Endothelial cell of umbilical vein (primary cell): ENCODE measurements around the gene WDR7. TPM values are rescaled to one million over a fixed set of nuclear protein-coding genes. Genes with fewer than 3 reads are reported as not detected.

Experiments used
- BruUV-seq: library from RNA; stranded (reverse); fragments of 400-500 nt; replicated peaks from 2 replicates; lab custom pipeline; 2021; lab: Mats Ljungman, UMichigan
- CTCF ChIA-PET: fragments of 300-600, 350-600 bp; sonication (Branson Sonifier 250); formaldehyde crosslinking; loops from one replicate; lab custom pipeline; 2021; ENCODE audit warnings: antibody characterized with exemption, inconsistent platforms; lab: Charles Lee
- POLR2A ChIA-PET: fragments of 300-600, 350-600 bp; sonication (Branson Sonifier 250); formaldehyde crosslinking; loops from one replicate; lab custom pipeline; 2021; ENCODE audit warnings: antibody characterized with exemption, inconsistent platforms; lab: Charles Lee
- DNase-seq: peaks from one replicate; pipeline ENCODE4 v3.0.0-alpha.2; 2011; ENCODE audit warnings: low read depth, low spot score
- FAIRE-seq: peaks from 2 replicates; lab custom pipeline; 2011; peaks lifted over from hg19 to GRCh38; lab: Jason Lieb, UNC
- H2AFZ ChIP-seq: 2 replicates; pipeline ENCODE4 v1.6.0; 2012; ENCODE audit warnings: low read depth, low read length, control low read depth, inconsistent platforms
- H3K27ac ChIP-seq: 2 replicates; pipeline ENCODE4 v1.5.1; 2011; ENCODE audit warnings: low read depth, mild to moderate bottlenecking, control low read depth, low read length, moderate library complexity; ENCODE audit not compliant: insufficient read depth
- H3K27me3 ChIP-seq, 2 experiments: 2 replicates each; pipeline versions ENCODE4 v1.6.0 to v1.6.1; 2011; ENCODE audit warnings: low read length in 2 of 2, mixed read lengths in 1 of 2; ENCODE audit not compliant: control insufficient read depth in 2 of 2, insufficient read depth in 2 of 2
- H3K36me3 ChIP-seq, 2 experiments: 2 replicates in 1 of 2; 3 replicates in 1 of 2; pipeline ENCODE4 v1.5.1; 2011; ENCODE audit warnings: low read length in 2 of 2, mild to moderate bottlenecking in 1 of 2, moderate library complexity in 1 of 2; ENCODE audit not compliant: control insufficient read depth in 2 of 2, insufficient read depth in 2 of 2; ENCODE audit errors: extremely low read depth in 1 of 2
- H3K4me1 ChIP-seq: 3 replicates; pipeline ENCODE4 v1.5.1; 2011; ENCODE audit warnings: mild to moderate bottlenecking, low read length; ENCODE audit not compliant: control insufficient read depth, insufficient read depth; ENCODE audit errors: extremely low read depth
- H3K4me2 ChIP-seq: 2 replicates; pipeline ENCODE4 v1.6.1; 2011; ENCODE audit warnings: low read length, control low read depth, mixed read lengths; ENCODE audit not compliant: insufficient read depth
- H3K4me3 ChIP-seq, 3 experiments: fragments of 200-600 bp in 1 of 3; sonication (generic), shearing (Covaris generic) in 1 of 3; replicated peaks in 1 of 3; 2 replicates each; pipeline ENCODE4 v1.5.1; 2011 to 2016; ENCODE audit warnings: control low read depth in 3 of 3, low read length in 3 of 3, mild to moderate bottlenecking in 2 of 3, inconsistent platforms in 1 of 3, low read depth in 1 of 3, moderate library complexity in 1 of 3; ENCODE audit not compliant: insufficient read depth in 1 of 3
- H3K79me2 ChIP-seq: 2 replicates; pipeline ENCODE4 v1.6.0; 2012; ENCODE audit warnings: low read length, inconsistent platforms; ENCODE audit not compliant: control insufficient read depth, insufficient read depth
- H3K9ac ChIP-seq: replicated peaks from 2 replicates; pipeline ENCODE3; 2011; ENCODE audit warnings: low read length, control low read depth; ENCODE audit not compliant: insufficient read depth; ENCODE audit errors: extremely low read depth
- H3K9me1 ChIP-seq: replicated peaks from 3 replicates; pipeline ENCODE4 v1.6.0; 2011; ENCODE audit warnings: mild to moderate bottlenecking, low read length; ENCODE audit not compliant: control insufficient read depth, insufficient read depth; ENCODE audit errors: extremely low read depth
- H3K9me3 ChIP-seq: replicated peaks from 2 replicates; pipeline ENCODE4 v1.5.1; 2012; ENCODE audit warnings: low read length, inconsistent platforms; ENCODE audit not compliant: control insufficient read depth, insufficient read depth
- H4K20me1 ChIP-seq: replicated peaks from 2 replicates; pipeline ENCODE3; 2011; ENCODE audit warnings: mild to moderate bottlenecking, low read length; ENCODE audit not compliant: control insufficient read depth, insufficient read depth; ENCODE audit errors: extremely low read depth
- EZH2 ChIP-seq: IDR thresholded peaks from 2 replicates; pipeline ENCODE4 v1.6.1; 2012; ENCODE audit warnings: borderline replicate concordance, low read depth, mild to moderate bottlenecking, moderate library complexity, low read length, inconsistent platforms; ENCODE audit not compliant: severe bottlenecking
- FOS ChIP-seq: IDR thresholded peaks from 2 replicates; pipeline ENCODE4 v1.6.1; 2011; ENCODE audit warnings: mild to moderate bottlenecking, low read length, moderate library complexity, borderline replicate concordance; ENCODE audit not compliant: insufficient read depth
- GATA2 ChIP-seq: IDR thresholded peaks from 2 replicates; pipeline ENCODE4 v1.7.0; 2011; ENCODE audit warnings: low read depth, mild to moderate bottlenecking, moderate library complexity, mixed read lengths, low read length; ENCODE audit not compliant: insufficient read length, insufficient read depth
- JUN ChIP-seq: IDR thresholded peaks from 2 replicates; pipeline ENCODE4 v1.6.1; 2011; ENCODE audit warnings: borderline replicate concordance, low read depth; ENCODE audit not compliant: insufficient read length, insufficient read depth
- MYC ChIP-seq: IDR thresholded peaks from one replicate; pipeline ENCODE4 v1.6.1; 2011; ENCODE audit warnings: mild to moderate bottlenecking, low read depth, low read length
- POLR2A ChIP-seq: IDR thresholded peaks from 2 replicates; pipeline ENCODE4 v1.6.1; 2012; ENCODE audit warnings: low read depth, mild to moderate bottlenecking, control low read depth, low read length
- POLR2AphosphoS5 ChIP-seq: IDR thresholded peaks from 2 replicates; pipeline ENCODE4 v1.6.1; 2012; ENCODE audit warnings: low read depth, mild to moderate bottlenecking, control low read depth, low read length, moderate library complexity; ENCODE audit not compliant: insufficient read depth
- dilution Hi-C: fragments of 300-500 bp; cut with MboI; formaldehyde crosslinking; loops from one replicate; pipeline ENCODE4 v1.15.0; 2019; ENCODE audit warnings: low sequenced_read_pairs; ENCODE audit not compliant: extremely low pct_ligation_motif_present
- intact Hi-C: fragments of 100-400 bp; cut with micrococcal nuclease; formaldehyde crosslinking; loops from one replicate; pipeline ENCODE4 v1.10.0; 2022
- polyA plus RNA-seq, 4 experiments: library from polyadenylated mRNA; depleted of rRNA in 3 of 4; stranded (reverse) in 3 of 4; unstranded in 1 of 4; fragments of >200 nt; gene quantifications; 2 replicates each; pipeline versions ENCODE4 v1.2.1 to v1.2.3, GENCODE V29; 2011 to 2012; ENCODE audit warnings: missing spikeins in 1 of 4
- total RNA-seq: library from RNA; stranded (reverse); gene quantifications from 2 replicates; pipeline ENCODE4 v1.2.3, GENCODE V29; 2021
- TF ChIP-seq, protein P1 (sequence below): IDR thresholded peaks from 2 replicates; pipeline ENCODE4 v1.6.1; 2011; ENCODE audit not compliant: insufficient read depth, insufficient read length

Gene WDR7
- total and polyA plus RNA-seq, 2 donors (not counting 3 experiments of a cell fraction or from before 2014, with no cell fraction given) = 5.9 to 19.0 TPM

DNA sequence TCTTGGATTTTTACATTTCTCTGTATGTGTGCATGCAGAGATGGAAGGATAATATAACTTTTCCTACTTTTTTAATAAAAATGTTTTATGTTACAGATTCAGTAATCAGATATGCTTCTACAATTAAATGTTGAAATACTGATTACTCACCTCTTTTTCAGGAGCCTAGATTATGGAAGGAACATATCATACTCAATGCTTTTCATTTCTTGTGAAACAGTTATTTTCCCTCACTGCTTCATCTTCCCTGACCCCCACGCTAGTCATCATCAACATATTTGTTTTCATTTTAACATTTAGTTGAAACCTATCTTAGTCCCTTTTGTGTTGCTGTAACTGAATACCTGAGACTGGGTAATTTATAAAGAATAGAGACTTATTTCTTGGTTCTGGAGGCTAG, 190.7 kb downstream of the WDR7 start:
- Histone ChIP-seq H3K9ac (no peak overlapping the region), H3K79me2 (no peaks in the 10 kb centered on the region), H4K20me1 (no peaks in the 10 kb centered on the region), H3K36me3 (no peaks in the 10 kb centered on the region), H3K4me3 (no peak overlapping the region), H3K9me3 (no peaks in the 10 kb centered on the region), H3K4me2 (no peak overlapping the region), H3K9me1 (no peaks in the 10 kb centered on the region), H3K27me3 (no peaks in the 10 kb centered on the region), H2AFZ (no peak overlapping the region), H3K4me1 (no peaks in the 10 kb centered on the region), H3K27ac (no peak overlapping the region)
- TF ChIP-seq EZH2 = no peak
- no peak for TF ChIP-seq GATA2
- no peak for TF ChIP-seq FOS
- TF ChIP-seq JUN = no peak
- TF ChIP-seq, protein P1, sequence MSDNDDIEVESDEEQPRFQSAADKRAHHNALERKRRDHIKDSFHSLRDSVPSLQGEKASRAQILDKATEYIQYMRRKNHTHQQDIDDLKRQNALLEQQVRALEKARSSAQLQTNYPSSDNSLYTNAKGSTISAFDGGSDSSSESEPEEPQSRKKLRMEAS = no peak
- no peak for TF ChIP-seq MYC
- no peak for TF ChIP-seq POLR2AphosphoS5
- TF ChIP-seq POLR2A = no peak
- intact Hi-C loops (no loop called here), dilution Hi-C loops (no loop called here)
- ChIA-PET CTCF (no interaction called here), POLR2A (no interaction called here)
- no peak for FAIRE-seq
- no TSS peak for BruUV-seq
- DNase-seq = no peak

DNA sequence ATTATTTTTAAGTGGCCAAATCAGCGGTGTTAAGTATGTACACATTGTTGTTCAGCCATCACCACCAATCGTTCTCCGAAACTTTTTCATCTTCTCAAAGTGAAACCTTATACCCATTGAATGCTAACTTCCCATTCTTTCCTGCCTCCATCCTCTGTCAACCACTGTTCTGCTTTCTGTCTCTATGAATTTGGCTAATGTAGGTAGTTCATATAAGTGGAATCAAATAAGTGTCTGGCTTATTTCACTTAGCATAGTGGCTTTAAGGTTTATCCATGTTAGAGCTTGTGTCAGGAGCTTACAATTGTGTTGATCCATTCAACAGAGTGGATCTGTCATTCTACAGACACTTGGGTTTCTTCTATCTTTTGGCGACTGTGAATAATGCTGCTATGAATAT, 192.1 kb downstream of the WDR7 start:
- Histone ChIP-seq H3K4me3 (no peak overlapping the region), H3K4me1 (no peaks in the 10 kb centered on the region), H3K27ac (no peak overlapping the region), H4K20me1 (no peaks in the 10 kb centered on the region), H2AFZ (no peak overlapping the region), H3K4me2 (no peak overlapping the region), H3K27me3 (no peaks in the 10 kb centered on the region), H3K36me3 (no peaks in the 10 kb centered on the region), H3K79me2 (no peaks in the 10 kb centered on the region), H3K9me3 (no peaks in the 10 kb centered on the region), H3K9ac (no peak overlapping the region), H3K9me1 (no peaks in the 10 kb centered on the region)
- TF ChIP-seq, protein P1 = no peak
- TF ChIP-seq EZH2 (no peak), FOS (no peak), MYC (no peak)
- intact Hi-C loops = no loop called here
- CTCF ChIA-PET = no interaction called here
- FAIRE-seq = no peak
- dilution Hi-C loops = no loop called here
- POLR2A ChIA-PET = no interaction called here
- no TSS peak for BruUV-seq
- DNase-seq = no peak
